HG03175 (cell line): Measurements from ENCODE around the gene ELSPBP1.
"Not testable (repeated sequence)": the region's sequence is repeated elsewhere in the genome, so short reads cannot be mapped to it uniquely, and the experiment has no call there.

Experiments
- ATAC-seq: cut with Tn5 transposase; IDR thresholded peaks from one replicate; pipeline ENCODE4 v1.9.1; 2021; ENCODE audit warnings: mild to moderate bottlenecking, moderate library complexity; ENCODE audit not compliant: unreplicated experiment

Gene ELSPBP1

GRCh38 chr19:47994209-47994802 lies at the start of gene ELSPBP1:
Gene ELSPBP1 (plus strand): TSS chr19:47994632. CDS start chr19:48008668, 14,036 bp downstream.
- no peak for ATAC-seq

DNA sequence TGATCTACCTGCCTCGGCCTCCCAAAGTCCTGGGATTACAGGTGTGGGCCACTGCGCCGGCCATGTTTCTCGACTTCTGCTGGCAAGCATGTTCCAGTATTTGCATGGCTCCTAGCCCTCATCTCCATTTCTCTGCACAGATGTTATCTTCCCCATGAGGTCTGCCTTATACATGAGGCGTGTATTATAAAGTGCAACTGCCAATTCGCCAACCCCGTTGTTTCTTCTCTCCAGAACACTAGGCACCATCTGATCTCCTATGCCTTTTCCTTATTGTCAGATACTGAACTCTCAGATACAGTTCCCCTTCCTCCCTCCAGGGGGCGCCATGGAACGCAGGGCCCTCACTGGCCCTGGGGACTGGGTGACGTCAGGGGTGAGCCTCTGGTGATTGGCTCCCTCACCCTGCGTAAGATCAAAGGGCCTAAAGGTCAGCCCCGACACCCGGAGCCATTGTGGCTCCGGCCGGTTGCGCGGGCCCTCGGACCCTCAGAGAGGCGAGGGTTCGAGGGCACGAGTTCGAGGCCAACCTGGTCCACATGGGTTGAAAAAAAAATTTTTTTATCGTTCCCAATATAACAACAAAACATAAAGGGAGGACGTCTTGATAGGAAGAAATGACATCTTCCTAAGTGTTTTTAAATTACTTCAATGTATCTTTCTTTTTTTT lies 44.4 kb upstream of the ELSPBP1 start:
- ATAC-seq: not testable (repeated sequence)

- ATAC-seq: not testable (repeated sequence)
Observed at GRCh38 chr19:47952132-47952531, 42.3 kb upstream of the ELSPBP1 start.

DNA sequence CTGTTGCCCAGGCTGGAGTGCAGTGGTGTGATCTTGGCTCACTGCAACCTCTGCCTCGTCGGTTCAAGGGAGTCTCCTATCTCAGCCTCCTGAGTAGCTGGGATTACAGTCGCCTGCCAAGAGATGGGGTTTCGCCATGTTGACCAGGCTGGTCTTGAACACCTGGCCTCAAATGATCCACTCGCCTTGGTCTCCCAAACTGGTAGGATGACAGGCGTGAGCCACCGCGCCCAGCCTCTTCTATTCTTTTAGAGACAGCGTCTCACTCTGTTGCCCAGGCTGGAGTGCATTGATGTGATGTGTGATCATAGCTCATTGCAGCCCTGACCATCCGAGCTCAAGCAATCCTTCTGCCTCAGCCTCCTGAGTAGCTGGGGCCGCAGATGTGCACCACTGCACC lies 38.5 kb upstream of the ELSPBP1 start:
- ATAC-seq: not testable (repeated sequence)

GRCh38 chr19:47973529-47973928 lies 20.9 kb upstream of the ELSPBP1 start:
- ATAC-seq: no peak

DNA sequence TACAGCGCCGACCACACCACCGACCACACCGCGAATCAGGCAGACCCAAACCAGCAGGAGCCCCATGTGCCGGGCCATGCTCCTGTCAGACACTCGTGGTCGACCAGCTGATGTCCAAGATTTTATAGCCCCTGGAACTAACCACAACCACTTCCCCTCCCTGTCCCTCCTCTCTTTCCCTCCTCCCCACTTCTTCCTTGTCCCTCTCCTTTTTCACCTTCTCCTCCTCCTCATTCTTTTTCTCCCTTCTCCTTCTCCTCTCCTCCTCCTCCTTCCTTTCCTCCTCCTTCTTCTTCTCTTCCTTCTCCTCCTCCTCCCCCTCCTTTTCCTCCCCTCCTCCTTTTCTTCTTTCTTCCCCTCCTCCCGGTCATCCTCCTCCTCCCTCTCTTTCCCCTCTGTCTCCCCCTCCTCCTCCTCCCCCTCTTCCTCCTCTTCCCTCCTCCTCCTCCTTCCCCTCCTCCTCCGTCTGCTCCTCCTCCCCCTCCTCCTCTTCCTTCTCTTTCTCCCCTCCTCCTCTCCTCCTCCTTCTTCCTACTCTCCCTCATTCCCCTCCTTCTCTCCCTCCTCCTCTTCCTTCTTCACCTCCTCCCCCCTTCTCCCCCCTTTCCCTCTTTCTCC lies 3.1 kb upstream of the ELSPBP1 start:
- no peak for ATAC-seq

GRCh38 chr19:47992070-47992469 lies 2.4 kb upstream of the ELSPBP1 start, which contains the start of gene BSPH1:
Gene BSPH1 (minus strand): TSS chr19:47992170. CDS start chr19:47992081, 89 bp downstream.
- ATAC-seq: no peak

DNA sequence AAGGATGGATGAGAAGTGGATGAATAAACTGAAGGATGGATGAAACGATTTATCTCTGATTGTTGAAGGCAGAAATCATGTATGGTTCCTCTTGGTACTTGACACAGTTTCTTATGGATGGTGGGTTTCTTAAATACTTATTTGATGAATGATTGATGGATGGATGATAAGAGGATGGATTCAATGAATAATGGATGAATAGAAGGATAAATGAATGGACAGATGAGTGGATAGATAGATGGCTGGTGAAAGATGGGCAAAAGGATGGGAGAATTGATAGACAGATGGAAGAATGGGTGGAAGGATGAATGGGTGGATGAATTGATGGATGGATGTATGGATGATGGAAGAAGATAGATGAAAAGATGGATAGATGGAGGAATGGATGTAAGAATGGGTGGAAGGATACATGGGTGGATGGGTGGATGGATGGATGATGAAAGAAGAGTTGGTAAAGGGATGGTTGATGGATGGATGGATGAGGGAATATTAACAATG lies 1.8 kb downstream of the ELSPBP1 start:
- ATAC-seq: no peak

DNA sequence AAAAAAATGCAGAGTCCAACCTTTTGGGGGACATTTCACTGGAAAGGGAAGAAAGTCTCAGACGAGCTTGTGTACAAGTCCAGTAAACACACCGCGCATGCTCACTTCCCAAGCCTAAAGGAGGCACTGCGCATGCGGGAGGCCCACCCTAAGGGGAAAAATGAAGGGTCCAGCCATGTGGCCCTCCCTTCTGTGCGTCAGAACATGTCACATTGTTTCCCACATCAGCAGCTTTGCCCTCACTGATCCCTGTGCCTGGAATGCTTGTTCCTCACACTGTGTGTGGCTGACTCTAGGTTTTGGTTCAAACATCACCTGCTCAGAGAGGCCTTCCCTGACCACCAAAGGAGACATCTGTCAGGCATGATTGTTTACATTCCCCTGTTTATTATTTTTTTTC lies 4.4 kb downstream of the ELSPBP1 start:
- ATAC-seq: no peak

DNA sequence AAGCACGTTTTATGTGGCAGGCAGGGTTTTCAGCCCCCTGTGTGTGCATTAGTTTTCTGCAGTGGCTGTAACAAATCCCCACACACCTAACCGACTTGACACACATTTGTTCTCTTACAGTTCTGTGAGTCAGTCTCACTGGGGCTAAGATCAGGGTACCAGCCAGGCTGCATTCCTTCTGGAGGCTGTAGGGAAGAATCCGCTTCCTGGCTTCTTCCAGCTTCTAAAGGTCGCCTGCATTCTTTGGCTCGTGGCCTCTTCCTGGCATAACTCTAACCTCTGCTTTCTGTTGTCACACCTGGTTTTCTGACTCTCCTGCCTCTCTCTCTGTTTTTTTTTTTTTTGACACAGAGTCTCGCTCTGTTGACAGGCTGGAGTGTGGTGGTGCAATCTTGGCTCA lies 6.4 kb downstream of the ELSPBP1 start:
- ATAC-seq: no peak

GRCh38 chr19:48004236-48004635 lies 9.8 kb downstream of the ELSPBP1 start:
- ATAC-seq: no peak

- no peak for ATAC-seq
Observed at GRCh38 chr19:48006762-48007161, 12.3 kb downstream of the ELSPBP1 start.

DNA sequence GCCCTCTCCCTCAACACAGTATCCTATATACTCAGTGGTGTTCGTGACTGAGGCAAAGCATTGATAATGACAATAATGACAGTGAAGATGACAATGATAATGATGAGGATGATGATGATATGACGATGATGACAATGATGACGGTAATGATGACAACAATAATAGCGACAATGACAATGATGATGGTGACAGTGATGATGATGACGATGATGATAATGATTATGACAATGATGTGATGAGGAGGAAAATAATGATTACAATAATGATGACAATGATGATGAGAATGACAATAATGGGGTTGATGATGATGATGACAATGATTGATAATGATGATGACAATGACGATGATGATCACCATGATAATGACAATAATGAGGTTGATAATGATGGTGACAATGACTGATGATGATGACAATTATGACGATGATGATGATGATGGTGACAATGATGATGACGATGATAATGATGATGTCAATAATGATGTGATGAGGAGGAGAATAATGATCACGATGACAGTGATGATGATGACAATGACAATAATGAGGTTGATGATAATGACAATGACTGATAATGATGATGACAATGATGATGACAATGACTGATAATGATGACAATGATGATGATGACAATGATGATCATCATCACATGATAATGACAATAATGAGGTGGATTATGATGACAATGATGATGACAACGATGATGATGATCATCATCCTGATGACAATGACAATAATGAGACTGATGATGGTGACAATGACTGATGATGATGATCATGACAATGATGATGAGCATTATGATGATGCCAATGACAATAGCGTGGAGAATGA lies 16.7 kb downstream of the ELSPBP1 start:
- ATAC-seq: no peak

DNA sequence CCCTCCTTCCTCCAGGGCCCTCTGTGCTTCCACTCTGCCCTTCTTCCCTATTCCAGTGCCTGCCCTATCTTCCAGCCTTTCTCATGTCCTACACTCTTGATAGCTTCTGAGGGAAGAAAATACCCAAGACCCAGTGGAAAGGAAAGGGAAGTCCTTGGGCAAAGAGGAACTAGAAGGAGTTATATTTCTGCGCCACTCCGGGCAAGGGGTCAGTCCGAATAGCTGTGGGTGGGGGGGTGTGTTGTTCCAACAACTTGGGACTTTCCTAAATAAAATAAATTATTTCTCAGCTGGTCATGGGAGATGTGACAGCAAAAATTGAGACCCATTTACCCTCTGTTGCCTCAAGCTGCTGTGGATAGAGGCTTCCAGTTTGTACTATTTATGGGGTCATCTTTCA lies 26.3 kb downstream of the ELSPBP1 start:
- ATAC-seq: no peak

GRCh38 chr19:48023011-48023410 lies 28.6 kb downstream of the ELSPBP1 start:
- ATAC-seq: no peak

- ATAC-seq: no peak
Observed at GRCh38 chr19:48023518-48023917, 29.1 kb downstream of the ELSPBP1 start.

DNA sequence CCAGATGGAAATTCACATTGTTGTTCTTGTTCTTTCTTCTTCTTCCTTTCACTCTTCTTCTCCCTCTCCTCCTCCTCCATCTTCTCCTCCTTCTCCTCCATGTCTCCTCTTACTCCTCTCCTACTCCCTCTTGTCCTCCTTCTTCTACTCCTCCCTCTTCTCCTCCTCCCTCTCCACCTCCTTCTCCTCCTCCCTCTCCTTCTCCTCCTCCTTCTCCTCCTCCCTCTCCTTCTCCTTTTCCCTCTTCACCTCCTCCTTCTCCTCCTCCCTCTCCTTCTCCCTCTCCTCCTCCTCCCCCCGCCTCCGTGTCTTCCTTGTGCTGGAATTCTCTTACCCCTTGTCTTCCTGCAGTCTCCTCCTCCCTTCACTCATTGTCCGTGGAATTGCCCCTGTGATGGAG lies 31.0 kb downstream of the ELSPBP1 start:
- ATAC-seq: no peak

DNA sequence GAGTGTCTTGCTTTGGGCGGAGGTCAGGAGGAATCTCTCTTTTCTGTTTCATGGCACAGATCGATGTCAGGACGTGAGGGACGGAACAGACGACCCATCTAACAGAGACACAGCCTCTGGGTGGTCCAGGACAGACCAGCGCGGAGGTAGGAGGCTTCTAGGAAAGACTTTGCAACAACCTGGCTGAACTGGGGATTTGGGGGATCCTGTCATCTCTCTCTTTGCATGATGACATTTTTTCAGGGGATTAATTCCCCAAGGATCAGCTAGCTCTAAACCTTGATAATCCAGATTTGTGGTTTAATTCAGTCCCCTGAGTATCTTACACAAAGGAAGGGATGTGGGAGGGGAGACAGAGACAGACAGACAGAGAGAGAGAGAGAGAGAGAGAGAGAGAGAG lies 35.0 kb downstream of the ELSPBP1 start:
- ATAC-seq: no peak

DNA sequence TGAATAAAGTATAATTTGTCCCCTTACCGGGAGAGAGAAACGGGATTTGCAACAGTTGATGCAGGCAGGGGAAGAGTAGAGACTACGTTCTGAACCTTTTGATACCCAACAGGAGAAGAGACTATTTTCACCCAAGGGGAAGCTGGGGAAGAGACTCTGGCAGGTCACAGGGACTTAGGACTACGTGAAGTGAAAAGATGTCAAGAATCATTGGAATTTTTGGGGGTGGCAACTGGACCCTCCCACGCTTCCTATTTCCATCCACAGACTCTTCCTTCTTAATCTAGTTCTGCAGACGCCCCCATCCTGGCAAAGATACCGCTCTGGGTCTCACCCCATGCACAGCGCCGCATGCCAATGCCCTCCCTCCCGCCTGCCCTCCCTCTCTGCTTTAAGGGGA lies 35.6 kb downstream of the ELSPBP1 start:
- ATAC-seq: no peak

GRCh38 chr19:48033604-48034003 lies 39.2 kb downstream of the ELSPBP1 start:
- ATAC-seq: no peak

- ATAC-seq: no peak
Observed at GRCh38 chr19:48036765-48037164, 42.3 kb downstream of the ELSPBP1 start.
